K562 (cell line): ENCODE measurements around the gene FRRS1L. TPM values are rescaled to one million over a fixed set of nuclear protein-coding genes. Genes with fewer than 3 reads are reported as not detected.

Experiments used
- ATF7 ChIP-seq: fragments of 450-650 bp; IDR thresholded peaks from 2 replicates; pipeline ENCODE4 v1.7.1; 2014; ENCODE audit warnings: mild to moderate bottlenecking, moderate library complexity
- CTBP1 ChIP-seq: fragments of 450-650 bp; IDR thresholded peaks from 2 replicates; pipeline ENCODE4 v1.6.1; 2016; ENCODE audit warnings: borderline replicate concordance
- CXXC5 ChIP-seq: fragments of 250-450 bp; sonication (Bioruptor Pico); IDR thresholded peaks from 2 replicates; pipeline ENCODE4 v1.8.0; 2022; ENCODE audit warnings: inconsistent platforms, mild to moderate bottlenecking, moderate library complexity
- DEAF1 ChIP-seq: fragments of 450-650 bp; formaldehyde crosslinking; IDR thresholded peaks from 2 replicates; pipeline ENCODE4 v1.4.0; 2020; ENCODE audit warnings: mild to moderate bottlenecking, moderate library complexity
- EHMT2 ChIP-seq: fragments of 450-650 bp; IDR thresholded peaks from 2 replicates; pipeline ENCODE4 v1.6.1; 2018; ENCODE audit warnings: antibody characterized with exemption
- ELF4 ChIP-seq: fragments of 450-650 bp; formaldehyde crosslinking; IDR thresholded peaks from 2 replicates; pipeline ENCODE4 v1.4.0; 2022; ENCODE audit warnings: missing genetic modification characterization
- KLF1 ChIP-seq: fragments of 450-650 bp; IDR thresholded peaks from 2 replicates; pipeline ENCODE4 v1.6.1; 2016; ENCODE audit warnings: missing genetic modification characterization, missing compliant biosample characterization
- L3MBTL2 ChIP-seq: fragments of 450-650 bp; IDR thresholded peaks from 2 replicates; pipeline ENCODE4 v1.6.1; 2016; ENCODE audit warnings: mild to moderate bottlenecking, moderate library complexity
- NCOR1 ChIP-seq: fragments of 450-650 bp; IDR thresholded peaks from 2 replicates; pipeline ENCODE4 v1.6.1; 2016; ENCODE audit warnings: mild to moderate bottlenecking, moderate library complexity
- NFE2L1 ChIP-seq: fragments of 450-650 bp; IDR thresholded peaks from 2 replicates; pipeline ENCODE4 v1.6.1; 2016; ENCODE audit warnings: missing genetic modification characterization, low read depth, mild to moderate bottlenecking, missing compliant biosample characterization, moderate library complexity, borderline replicate concordance
- RERE ChIP-seq: sonication (generic); formaldehyde crosslinking; IDR thresholded peaks from 2 replicates; pipeline ENCODE4 v1.8.0; 2023; ENCODE audit warnings: missing genetic modification reagents, mild to moderate bottlenecking, borderline replicate concordance
- RNF2 ChIP-seq: sonication (generic); IDR thresholded peaks from 2 replicates; pipeline ENCODE4 v1.6.1; 2016
- TEAD2 ChIP-seq: fragments of 450-650 bp; IDR thresholded peaks from 2 replicates; pipeline ENCODE4 v1.6.1; 2016; ENCODE audit warnings: missing genetic modification characterization, control low read depth, missing compliant biosample characterization
- THRAP3 ChIP-seq: fragments of 450-650 bp; IDR thresholded peaks from 2 replicates; pipeline ENCODE4 v1.6.1; 2016; ENCODE audit warnings: mild to moderate bottlenecking, inconsistent platforms, borderline replicate concordance
- ZBTB2 ChIP-seq: fragments of 450-650 bp; IDR thresholded peaks from 2 replicates; pipeline ENCODE4 v1.6.1; 2016; ENCODE audit warnings: antibody characterized with exemption
- ZBTB26 ChIP-seq: fragments of 450-650 bp; formaldehyde crosslinking; IDR thresholded peaks from 2 replicates; pipeline ENCODE4 v1.4.0; 2022; ENCODE audit warnings: missing genetic modification characterization
- polyA plus RNA-seq, 8 experiments: library from polyadenylated mRNA; depleted of rRNA in 4 of 8; stranded (reverse) in 5 of 8; unstranded in 3 of 8; fragments of >200 nt; fragmentation: Nextera tagmentation in 2 of 8; fragmentation: Illumina TruSeq in 1 of 8; extraction: Ambion mirVana in 2 of 8; extraction: Trizol in 1 of 8; gene quantifications; 2 replicates each; pipeline versions ENCODE4 v1.2.1 to v1.2.3, GENCODE V29; 2011 to 2014; ENCODE audit warnings: inconsistent platforms in 1 of 8, missing spikeins in 1 of 8
- total RNA-seq, 7 experiments: library from RNA; depleted of rRNA in 6 of 7; stranded (reverse); fragments of >200 nt in 6 of 7; fragmentation: Illumina TruSeq in 2 of 7; extraction: Trizol in 2 of 7; gene quantifications; 2 replicates each; pipeline versions ENCODE4 v1.2.1 to v1.2.3, GENCODE V29; 2011 to 2021; ENCODE audit warnings: low replicate concordance in 1 of 7

FRRS1L gene
- total and polyA plus RNA-seq, 9 of the 15 experiments (the other 6 are each of a cell fraction or from before 2014, with no cell fraction given) = under 0.01 to 0.04 (median 0.03) TPM; not detected in 5

GRCh38 chr9:109122726-109123621 is 44.1 kb downstream of the FRRS1L start (continued):
- TF ChIP-seq RERE (CRISPR knock-in tag) = no peak
- TF ChIP-seq NCOR1 = peak; percentile 82
- TF ChIP-seq ATF7 = peak; percentile 74; the same call in 1 of the 2 replicates
- TF ChIP-seq THRAP3 = no peak
- no peak for TF ChIP-seq TEAD2 (tag)
- 0 out of 2 replicates have a peak, but pooled peaks have one; percentile 21 for TF ChIP-seq ELF4 (CRISPR knock-in tag)
- TF ChIP-seq KLF1 = no peak
- TF ChIP-seq EHMT2 = peak; percentile 86
- TF ChIP-seq NFE2L1 = peak; percentile 99
- TF ChIP-seq CXXC5 = peak; percentile 68
- peak; percentile 54; the same call in 1 of the 2 replicates for TF ChIP-seq L3MBTL2
- TF ChIP-seq RNF2 = peak; percentile 66
- TF ChIP-seq CTBP1 = peak; percentile 85
- peak; percentile 14; the same call in 1 of the 2 replicates for TF ChIP-seq DEAF1
- 0 out of 2 replicates have a peak, but pooled peaks have one; percentile 26 for TF ChIP-seq ZBTB2
- no peak for TF ChIP-seq ZBTB26 (CRISPR knock-in tag)
